SK-N-SH treated with all-trans-retinoic acid at 6 μM for 48 hours (cell line): ENCODE data around the gene TAOK3.

Experiments
- ATAC-seq: fragments of 200-7000 bp; cut with Tn5 transposase; 3 replicates; pipeline ENCODE4 v1.9.1; 2020; ENCODE audit warnings: mild to moderate bottlenecking, moderate library complexity
- ARNTL ChIP-seq: fragments of 450-650 bp; formaldehyde crosslinking; IDR thresholded peaks from 2 replicates; pipeline ENCODE4 v1.5.0; 2020; ENCODE audit warnings: low read depth, mild to moderate bottlenecking, moderate library complexity, borderline replicate concordance
- BACH2 ChIP-seq: fragments of 250-450 bp; sonication (Bioruptor Pico); IDR thresholded peaks from 2 replicates; pipeline ENCODE4 v1.9.0; 2021; ENCODE audit warnings: mild to moderate bottlenecking, borderline replicate concordance
- CREB5 ChIP-seq: fragments of 250-450 bp; sonication (Bioruptor Pico); IDR thresholded peaks from 2 replicates; pipeline ENCODE4 v1.5.1; 2020; ENCODE audit warnings: low read depth, mild to moderate bottlenecking, moderate library complexity
- CSDC2 ChIP-seq: fragments of 250-450 bp; sonication (Bioruptor Pico); IDR thresholded peaks from 2 replicates; pipeline ENCODE4 v1.5.0; 2020; ENCODE audit warnings: mild to moderate bottlenecking, moderate library complexity
- ESRRG ChIP-seq: fragments of 250-450 bp; sonication (Bioruptor Pico); IDR thresholded peaks from 2 replicates; pipeline ENCODE4 v1.6.1; 2021; ENCODE audit warnings: mild to moderate bottlenecking
- GLIS3 ChIP-seq: fragments of 250-450 bp; sonication (Bioruptor Pico); IDR thresholded peaks from 2 replicates; pipeline ENCODE4 v1.5.0; 2020; ENCODE audit warnings: mild to moderate bottlenecking, moderate library complexity
- ISL1 ChIP-seq: fragments of 250-450 bp; sonication (Bioruptor Pico); IDR thresholded peaks from 2 replicates; pipeline ENCODE4 v2.1.2; 2022; ENCODE audit warnings: mild to moderate bottlenecking, moderate library complexity
- PPARA ChIP-seq: fragments of 250-450 bp; sonication (Bioruptor Pico); IDR thresholded peaks from 2 replicates; pipeline ENCODE4 v1.5.0; 2020; ENCODE audit warnings: mild to moderate bottlenecking, borderline replicate concordance
- RARB ChIP-seq: fragments of 250-450 bp; sonication (Bioruptor Pico); IDR thresholded peaks from 2 replicates; pipeline ENCODE4 v1.8.0; 2021; ENCODE audit warnings: mild to moderate bottlenecking, moderate library complexity
- SNAI2 ChIP-seq: fragments of 250-450 bp; sonication (Bioruptor Pico); IDR thresholded peaks from 2 replicates; pipeline ENCODE4 v1.5.0; 2020; ENCODE audit warnings: mild to moderate bottlenecking, moderate library complexity
- TCF4 ChIP-seq: fragments of 250-450 bp; sonication (Bioruptor Pico); IDR thresholded peaks from 2 replicates; pipeline ENCODE4 v1.8.0; 2021; ENCODE audit warnings: mild to moderate bottlenecking, moderate library complexity, borderline replicate concordance
- TOX ChIP-seq: fragments of 250-450 bp; sonication (Bioruptor Pico); IDR thresholded peaks from 2 replicates; pipeline ENCODE4 v1.8.0; 2021; ENCODE audit warnings: mild to moderate bottlenecking, moderate library complexity, borderline replicate concordance
- TSHZ2 ChIP-seq: fragments of 250-450 bp; sonication (Bioruptor Pico); IDR thresholded peaks from 2 replicates; pipeline ENCODE4 v1.5.0; 2020; ENCODE audit warnings: mild to moderate bottlenecking, moderate library complexity
- ZC3H10 ChIP-seq: fragments of 250-450 bp; sonication (Bioruptor Pico); IDR thresholded peaks from 2 replicates; pipeline ENCODE4 v1.5.1; 2021; ENCODE audit warnings: mild to moderate bottlenecking, moderate library complexity
- ZFP3 ChIP-seq: fragments of 250-450 bp; sonication (Bioruptor Pico); IDR thresholded peaks from 2 replicates; pipeline ENCODE4 v1.5.0; 2020; ENCODE audit warnings: mild to moderate bottlenecking, moderate library complexity
- ZFP30 ChIP-seq: fragments of 450-650 bp; formaldehyde crosslinking; IDR thresholded peaks from 2 replicates; pipeline ENCODE4 v1.5.0; 2022; ENCODE audit warnings: mild to moderate bottlenecking, moderate library complexity
- ZNF565 ChIP-seq: fragments of 450-650 bp; formaldehyde crosslinking; conservative IDR thresholded peaks from 2 replicates; pipeline ENCODE4 v1.5.0; 2020; ENCODE audit warnings: low read depth, mild to moderate bottlenecking, moderate library complexity
- ZNF70 ChIP-seq: fragments of 450-650 bp; formaldehyde crosslinking; IDR thresholded peaks from 2 replicates; pipeline ENCODE4 v1.5.0; 2020; ENCODE audit warnings: mild to moderate bottlenecking, moderate library complexity
- ZNF8 ChIP-seq: fragments of 450-650 bp; formaldehyde crosslinking; IDR thresholded peaks from 2 replicates; pipeline ENCODE4 v1.5.0; 2020; ENCODE audit warnings: mild to moderate bottlenecking, moderate library complexity
- TF ChIP-seq, protein P1 (sequence below): fragments of 250-450 bp; sonication (Bioruptor Pico); IDR thresholded peaks from 2 replicates; pipeline ENCODE4 v1.8.0; 2020; ENCODE audit warnings: mild to moderate bottlenecking, moderate library complexity, borderline replicate concordance
- TF ChIP-seq, protein P2 (sequence below): fragments of 250-450 bp; sonication (Bioruptor Pico); IDR thresholded peaks from 2 replicates; pipeline ENCODE4 v1.8.0; 2021; ENCODE audit warnings: low read depth, mild to moderate bottlenecking, moderate library complexity, borderline replicate concordance
- TF ChIP-seq, protein P3 (sequence below): fragments of 250-450 bp; sonication (Bioruptor Pico); IDR thresholded peaks from 2 replicates; pipeline ENCODE4 v1.5.1; 2021; ENCODE audit warnings: mild to moderate bottlenecking, moderate library complexity

The TAOK3 gene

DNA sequence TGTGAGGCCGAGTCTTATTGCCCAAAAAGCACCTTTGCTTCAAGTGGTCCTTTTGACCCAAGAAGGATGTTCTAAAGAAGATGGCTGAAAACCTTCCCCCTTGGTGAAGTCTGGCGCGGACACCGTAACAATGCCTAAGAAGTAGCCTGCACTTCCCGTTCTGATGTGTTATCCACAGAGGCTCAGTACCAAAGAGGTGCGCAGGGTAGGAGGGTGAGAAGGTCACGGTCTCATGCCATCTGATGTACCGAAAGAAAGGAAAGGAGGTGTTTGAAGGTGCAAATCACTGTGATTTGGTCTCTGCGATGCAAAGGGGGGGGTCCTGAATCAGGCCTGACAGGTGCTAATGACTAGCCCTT, 226.9 kb downstream of the TAOK3 start:
- no peak for ATAC-seq
- TF ChIP-seq, protein P1, sequence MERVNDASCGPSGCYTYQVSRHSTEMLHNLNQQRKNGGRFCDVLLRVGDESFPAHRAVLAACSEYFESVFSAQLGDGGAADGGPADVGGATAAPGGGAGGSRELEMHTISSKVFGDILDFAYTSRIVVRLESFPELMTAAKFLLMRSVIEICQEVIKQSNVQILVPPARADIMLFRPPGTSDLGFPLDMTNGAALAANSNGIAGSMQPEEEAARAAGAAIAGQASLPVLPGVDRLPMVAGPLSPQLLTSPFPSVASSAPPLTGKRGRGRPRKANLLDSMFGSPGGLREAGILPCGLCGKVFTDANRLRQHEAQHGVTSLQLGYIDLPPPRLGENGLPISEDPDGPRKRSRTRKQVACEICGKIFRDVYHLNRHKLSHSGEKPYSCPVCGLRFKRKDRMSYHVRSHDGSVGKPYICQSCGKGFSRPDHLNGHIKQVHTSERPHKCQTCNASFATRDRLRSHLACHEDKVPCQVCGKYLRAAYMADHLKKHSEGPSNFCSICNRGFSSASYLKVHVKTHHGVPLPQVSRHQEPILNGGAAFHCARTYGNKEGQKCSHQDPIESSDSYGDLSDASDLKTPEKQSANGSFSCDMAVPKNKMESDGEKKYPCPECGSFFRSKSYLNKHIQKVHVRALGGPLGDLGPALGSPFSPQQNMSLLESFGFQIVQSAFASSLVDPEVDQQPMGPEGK = no peak
- TF ChIP-seq, protein P2, sequence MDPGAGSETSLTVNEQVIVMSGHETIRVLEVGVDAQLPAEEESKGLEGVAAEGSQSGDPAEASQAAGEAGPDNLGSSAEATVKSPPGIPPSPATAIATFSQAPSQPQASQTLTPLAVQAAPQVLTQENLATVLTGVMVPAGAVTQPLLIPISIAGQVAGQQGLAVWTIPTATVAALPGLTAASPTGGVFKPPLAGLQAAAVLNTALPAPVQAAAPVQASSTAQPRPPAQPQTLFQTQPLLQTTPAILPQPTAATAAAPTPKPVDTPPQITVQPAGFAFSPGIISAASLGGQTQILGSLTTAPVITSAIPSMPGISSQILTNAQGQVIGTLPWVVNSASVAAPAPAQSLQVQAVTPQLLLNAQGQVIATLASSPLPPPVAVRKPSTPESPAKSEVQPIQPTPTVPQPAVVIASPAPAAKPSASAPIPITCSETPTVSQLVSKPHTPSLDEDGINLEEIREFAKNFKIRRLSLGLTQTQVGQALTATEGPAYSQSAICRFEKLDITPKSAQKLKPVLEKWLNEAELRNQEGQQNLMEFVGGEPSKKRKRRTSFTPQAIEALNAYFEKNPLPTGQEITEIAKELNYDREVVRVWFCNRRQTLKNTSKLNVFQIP (CRISPR knock-in tag) = no peak
- no peak for TF ChIP-seq GLIS3
- no peak for TF ChIP-seq ESRRG (CRISPR knock-in tag)

DNA sequence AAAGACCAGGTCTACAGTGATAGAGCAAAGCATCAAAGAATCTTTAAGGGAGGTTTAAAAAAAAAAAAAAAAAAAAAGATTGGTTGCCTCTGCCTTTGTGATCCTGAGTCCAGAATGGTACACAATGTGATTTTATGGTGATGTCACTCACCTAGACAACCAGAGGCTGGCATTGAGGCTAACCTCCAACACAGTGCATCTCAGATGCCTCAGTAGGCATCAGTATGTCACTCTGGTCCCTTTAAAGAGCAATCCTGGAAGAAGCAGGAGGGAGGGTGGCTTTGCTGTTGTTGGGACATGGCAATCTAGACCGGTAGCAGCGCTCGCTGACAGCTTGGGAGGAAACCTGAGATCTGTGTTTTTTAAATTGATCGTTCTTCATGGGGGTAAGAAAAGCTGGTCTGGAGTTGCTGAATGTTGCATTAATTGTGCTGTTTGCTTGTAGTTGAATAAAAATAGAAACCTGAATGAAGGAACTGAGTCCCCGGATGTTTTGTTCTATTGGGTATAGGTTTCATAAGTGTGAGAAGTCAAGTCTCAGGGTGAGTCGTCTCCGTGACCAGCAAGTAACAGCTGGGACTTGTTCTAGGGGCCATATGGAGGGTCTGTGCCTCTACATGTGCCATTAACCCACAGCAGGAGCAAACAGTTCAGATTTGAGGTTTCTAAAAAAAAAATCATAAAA, 227.5 kb downstream of the TAOK3 start:
- TF ChIP-seq, protein P3, sequence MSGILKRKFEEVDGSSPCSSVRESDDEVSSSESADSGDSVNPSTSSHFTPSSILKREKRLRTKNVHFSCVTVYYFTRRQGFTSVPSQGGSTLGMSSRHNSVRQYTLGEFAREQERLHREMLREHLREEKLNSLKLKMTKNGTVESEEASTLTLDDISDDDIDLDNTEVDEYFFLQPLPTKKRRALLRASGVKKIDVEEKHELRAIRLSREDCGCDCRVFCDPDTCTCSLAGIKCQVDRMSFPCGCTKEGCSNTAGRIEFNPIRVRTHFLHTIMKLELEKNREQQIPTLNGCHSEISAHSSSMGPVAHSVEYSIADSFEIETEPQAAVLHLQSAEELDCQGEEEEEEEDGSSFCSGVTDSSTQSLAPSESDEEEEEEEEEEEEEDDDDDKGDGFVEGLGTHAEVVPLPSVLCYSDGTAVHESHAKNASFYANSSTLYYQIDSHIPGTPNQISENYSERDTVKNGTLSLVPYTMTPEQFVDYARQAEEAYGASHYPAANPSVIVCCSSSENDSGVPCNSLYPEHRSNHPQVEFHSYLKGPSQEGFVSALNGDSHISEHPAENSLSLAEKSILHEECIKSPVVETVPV (CRISPR knock-in tag) = no peak
- no peak for TF ChIP-seq BACH2 (CRISPR knock-in tag)
- TF ChIP-seq ZNF565 = no peak
- TF ChIP-seq ZNF8 (CRISPR knock-in tag) = no peak
- TF ChIP-seq ZNF70 (CRISPR knock-in tag) = no peak
- no peak for TF ChIP-seq ISL1 (CRISPR knock-in tag)
- TF ChIP-seq TOX (CRISPR knock-in tag) = no peak
- TF ChIP-seq CSDC2 (CRISPR knock-in tag) = no peak
- TF ChIP-seq GLIS3 = no peak
- no peak for TF ChIP-seq RARB (CRISPR knock-in tag)
- TF ChIP-seq ZFP30 = no peak
- TF ChIP-seq ZFP3 (CRISPR knock-in tag) = no peak
- TF ChIP-seq, protein P2 (CRISPR knock-in tag) = no peak
- no peak for TF ChIP-seq ESRRG (CRISPR knock-in tag)
- ATAC-seq = no peak; the same call in 2 of the 3 replicates

- no peak for ATAC-seq
- no peak for TF ChIP-seq TSHZ2 (CRISPR knock-in tag)
- no peak for TF ChIP-seq TCF4 (CRISPR knock-in tag)
- no peak for TF ChIP-seq BACH2 (CRISPR knock-in tag)
- TF ChIP-seq ZNF565 = no peak
- no peak for TF ChIP-seq TOX (CRISPR knock-in tag)
- TF ChIP-seq ZNF8 (CRISPR knock-in tag) = no peak
- no peak for TF ChIP-seq ZFP3 (CRISPR knock-in tag)
- TF ChIP-seq SNAI2 (CRISPR knock-in tag) = no peak
- TF ChIP-seq GLIS3 = no peak
- TF ChIP-seq ISL1 (CRISPR knock-in tag) = no peak
- TF ChIP-seq, protein P3 (CRISPR knock-in tag) = no peak
- TF ChIP-seq CREB5 = no peak
- TF ChIP-seq, protein P2 (CRISPR knock-in tag) = no peak
- TF ChIP-seq ARNTL (CRISPR knock-in tag) = no peak
- no peak for TF ChIP-seq ZNF70 (CRISPR knock-in tag)
- TF ChIP-seq ZC3H10 = no peak
- no peak for TF ChIP-seq RARB (CRISPR knock-in tag)
- no peak for TF ChIP-seq PPARA (CRISPR knock-in tag)
Observed at GRCh38 chr12:118144499-118144898, 228.2 kb downstream of the TAOK3 start.
